BJ (cell line): ENCODE measurements around the gene RANBP3L. TPM values are rescaled to one million over a fixed set of nuclear protein-coding genes. Genes with fewer than 3 reads are reported as not detected.

Experiments used
- CTCF ChIA-PET: fragments of 350-600 bp; formaldehyde crosslinking; extraction: SDS; loops from one replicate; lab custom pipeline; 2021; ENCODE audit warnings: antibody characterized with exemption, inconsistent platforms; lab: Yijun Ruan, JAX
- POLR2A ChIA-PET: fragments of 300-600 bp; sonication (Branson Sonifier 250); formaldehyde crosslinking; extraction: SDS; loops from one replicate; lab custom pipeline; 2021; ENCODE audit warnings: antibody characterized with exemption; lab: Charles Lee
- DNase-seq: peaks from one replicate; pipeline ENCODE4 v3.0.0-alpha.2; 2011; ENCODE audit warnings: low read depth
- H3K27me3 ChIP-seq: 2 replicates; pipeline ENCODE4 v1.6.0; 2011; ENCODE audit warnings: low read length; ENCODE audit not compliant: control insufficient read depth, insufficient read depth
- H3K36me3 ChIP-seq: 2 replicates; pipeline ENCODE4 v1.5.1; 2011; ENCODE audit warnings: low read length; ENCODE audit not compliant: control insufficient read depth, insufficient read depth
- H3K4me3 ChIP-seq: 2 replicates; pipeline ENCODE4 v1.5.1; 2011; ENCODE audit warnings: low read depth, mild to moderate bottlenecking, control low read depth, low read length
- CTCF ChIP-seq: IDR thresholded peaks from 2 replicates; pipeline ENCODE4 v1.5.1; 2011; ENCODE audit warnings: low read depth, mild to moderate bottlenecking, control low read depth, inconsistent platforms, low read length, moderate library complexity; ENCODE audit not compliant: insufficient read depth
- polyA plus RNA-seq: library from polyadenylated mRNA; depleted of rRNA; stranded (reverse); fragments of >200 nt; gene quantifications from 2 replicates; pipeline ENCODE4 v1.2.3, GENCODE V29; 2011

Gene RANBP3L
- polyA plus RNA-seq, 1 experiment, result not detected

- Histone ChIP-seq H3K27me3 (no peaks in the 10 kb centered on the region), H3K36me3 (no peaks in the 10 kb centered on the region), H3K4me3 (no peak overlapping the region)
- TF ChIP-seq CTCF, result no peak
- ChIA-PET CTCF (interaction anchor here (0.6 kb wide), 1 partner anchor 267 kb away, joined by 3 read pairs; no protein-coding TSS in a partner anchor), POLR2A (no interaction called here)
- DNase-seq, result no peak
Observed at GRCh38 chr5:36253575-36253974, 48.1 kb downstream of the RANBP3L start.

GRCh38 chr5:36252722-36253365 is 48.9 kb downstream of the RANBP3L start:
- Histone ChIP-seq H3K27me3 (no peaks in the 10 kb centered on the region), H3K36me3 (no peaks in the 10 kb centered on the region), H3K4me3 (no peak overlapping the region)
- no peak for TF ChIP-seq CTCF
- POLR2A ChIA-PET, result no interaction called here
- CTCF ChIA-PET, result interaction anchor here (0.5 to 3.2 kb wide), 4 partner anchors 11 to 431 kb away, joined by 3 to 15 read pairs (median 3); partner anchors contain the start of gene NADK2
- DNase-seq, result no peak

GRCh38 chr5:36251218-36251617 is 50.5 kb downstream of the RANBP3L start:
- Histone ChIP-seq H3K36me3 (no peaks in the 10 kb centered on the region), H3K4me3 (no peak overlapping the region), H3K27me3 (no peaks in the 10 kb centered on the region)
- TF ChIP-seq CTCF, result no peak
- POLR2A ChIA-PET, result no interaction called here
- CTCF ChIA-PET, result interaction anchor here (1.0 to 3.2 kb wide), 3 partner anchors 9 to 69 kb away, joined by 3 to 15 read pairs (median 3); partner anchors contain the start of gene NADK2
- DNase-seq, result no peak

GRCh38 chr5:36250427-36250826 is 51.3 kb downstream of the RANBP3L start:
- CTCF ChIA-PET, result interaction anchor here (1.0 to 3.2 kb wide), 4 partner anchors 8 to 68 kb away, joined by 3 to 15 read pairs (median 4); partner anchors contain the start of gene NADK2
- no peak for DNase-seq
- H3K4me3 ChIP-seq, result no peak overlapping the region
- TF ChIP-seq CTCF, result no peak
- POLR2A ChIA-PET, result no interaction called here
- no peaks in the 10 kb centered on the region for H3K36me3 ChIP-seq
- H3K27me3 ChIP-seq, result no peaks in the 10 kb centered on the region

GRCh38 chr5:36246036-36246800 is 55.5 kb downstream of the RANBP3L start:
- Histone ChIP-seq H3K36me3 (no peaks in the 10 kb centered on the region), H3K4me3 (no peak overlapping the region), H3K27me3 (no peaks in the 10 kb centered on the region)
- ChIA-PET POLR2A (no interaction called here), CTCF (interaction anchor here (0.6 kb wide), 1 partner anchor 261 kb away, joined by 4 read pairs; no protein-coding TSS in a partner anchor)
- TF ChIP-seq CTCF, result no peak
- no peak for DNase-seq
